Common myeloid progenitor, CD34-positive (primary cell): ENCODE measurements around the gene PHPT1.

Experiments
- CTCF ChIA-PET: fragments of 350-600 bp; sonication (Branson Sonifier 250); formaldehyde crosslinking; loops from one replicate; lab custom pipeline; 2021; ENCODE audit warnings: antibody characterized with exemption; lab: Charles Lee
- POLR2A ChIA-PET: fragments of 350-600 bp; sonication (Branson Sonifier 250); formaldehyde crosslinking; loops from one replicate; lab custom pipeline; 2021; ENCODE audit warnings: antibody characterized with exemption; lab: Charles Lee
- DNase-seq, 3 donors: peaks; one replicate each; pipeline versions ENCODE4 v3.0.0 to v3.0.0-alpha.2; 2013
- H3K27ac ChIP-seq, 2 experiments: 1 replicate in 1 of 2; 2 replicates in 1 of 2; pipeline ENCODE4 v1.7.0; 2013; ENCODE audit warnings: inconsistent platforms in 2 of 2, low read length in 2 of 2, mild to moderate bottlenecking in 2 of 2, low read depth in 1 of 2, moderate library complexity in 1 of 2; ENCODE audit not compliant: severe bottlenecking in 2 of 2, insufficient read depth in 1 of 2, poor library complexity in 1 of 2
- H3K27me3 ChIP-seq, 5 experiments: replicated peaks in 2 of 5; 1 replicate in 3 of 5; 2 replicates in 2 of 5; pipeline versions ENCODE4 v1.6.1 to v1.7.0; 2013; ENCODE audit warnings: low read length in 4 of 5, mild to moderate bottlenecking in 2 of 5, moderate library complexity in 2 of 5, inconsistent platforms in 1 of 5; ENCODE audit not compliant: insufficient read depth in 5 of 5, control insufficient read depth in 4 of 5
- H3K36me3 ChIP-seq, 4 experiments: 1 replicate in 2 of 4; 2 replicates in 2 of 4; pipeline versions ENCODE4 v1.6.1 to v1.7.0; 2013; ENCODE audit warnings: low read length in 3 of 4, control low read depth in 1 of 4, mild to moderate bottlenecking in 1 of 4; ENCODE audit not compliant: control insufficient read depth in 4 of 4, insufficient read depth in 4 of 4
- H3K4me1 ChIP-seq, 4 experiments: 1 replicate in 3 of 4; 2 replicates in 1 of 4; pipeline versions ENCODE4 v1.6.1 to v1.7.1; 2013; ENCODE audit warnings: low read length in 3 of 4, mild to moderate bottlenecking in 3 of 4, control low read depth in 1 of 4, inconsistent platforms in 1 of 4, moderate library complexity in 1 of 4; ENCODE audit not compliant: control insufficient read depth in 4 of 4, insufficient read depth in 4 of 4; ENCODE audit errors: control extremely low read depth in 1 of 4
- H3K4me3 ChIP-seq, 7 experiments: 1 replicate in 4 of 7; 2 replicates in 3 of 7; pipeline versions ENCODE4 v1.5.1 to v1.7.0; 2013; ENCODE audit warnings: mild to moderate bottlenecking in 7 of 7, low read length in 6 of 7, moderate library complexity in 6 of 7, inconsistent platforms in 2 of 7, low read depth in 2 of 7, control low read depth in 1 of 7; ENCODE audit not compliant: insufficient read depth in 4 of 7, control insufficient read depth in 1 of 7; ENCODE audit errors: extremely low read depth in 1 of 7
- H3K9me3 ChIP-seq, 5 experiments: 1 replicate in 4 of 5; 2 replicates in 1 of 5; pipeline versions ENCODE4 v1.6.1 to v1.7.1; 2013; ENCODE audit warnings: low read length in 4 of 5, mild to moderate bottlenecking in 2 of 5, inconsistent platforms in 1 of 5, low read depth in 1 of 5, moderate library complexity in 1 of 5; ENCODE audit not compliant: control insufficient read depth in 4 of 5, insufficient read depth in 2 of 5; ENCODE audit errors: control extremely low read depth in 1 of 5
- WGBS: methylation state at CpG from one replicate; pipeline ENCODE4 v1.1.5; 2013; ENCODE audit not compliant: insufficient coverage; 5-methylcytosine and 5-hydroxymethylcytosine counted together

The PHPT1 gene

DNA sequence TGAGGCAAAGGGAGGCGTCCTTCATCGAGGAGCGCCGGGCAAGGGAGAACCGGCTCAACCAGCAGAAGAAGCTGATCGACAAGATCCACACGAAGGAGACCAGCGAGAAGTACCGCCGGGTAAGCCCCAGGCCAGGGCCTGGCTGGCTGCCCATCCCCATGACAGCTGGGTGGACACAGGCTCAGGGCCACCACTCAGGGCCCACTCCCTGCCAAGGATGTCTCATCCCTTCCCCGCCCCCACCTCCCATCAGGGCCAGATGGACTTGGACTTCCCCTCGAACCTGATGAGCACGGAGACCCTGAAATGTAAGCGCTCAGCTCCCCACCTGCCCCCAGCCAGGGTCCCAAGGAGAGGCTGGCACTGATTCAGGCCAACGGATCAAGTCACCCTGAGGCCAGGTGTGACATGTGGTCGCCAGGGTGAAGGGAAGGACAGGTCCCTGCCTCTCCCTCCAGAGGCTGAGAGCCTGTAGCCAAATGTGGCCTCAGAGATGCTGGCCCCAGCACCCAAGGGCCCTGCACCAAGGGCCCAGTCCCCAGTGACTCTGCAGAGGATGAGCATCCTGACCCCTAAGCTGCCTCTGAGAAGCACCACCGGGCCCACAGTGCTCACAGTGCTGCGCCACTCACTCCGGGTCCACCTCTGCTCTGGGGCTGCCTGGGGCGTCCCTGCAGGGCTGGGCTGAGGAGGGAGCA, 44.6 kb upstream of the PHPT1 start:
- ChIA-PET CTCF (interaction anchor here (0.6 to 2.6 kb wide), 6 partner anchors 11 to 230 kb away, joined by 3 to 10 read pairs (median 4); no protein-coding TSS in a partner anchor), POLR2A (no interaction called here)
- H3K36me3 ChIP-seq, result peaks cover 0 to 17% (median 2%) of the 10 kb centered on the region in 4 experiments
- WGBS, result 97% methylated on average over 20 of the region's 20 CpGs
- H3K27ac ChIP-seq, result no peak overlapping the region
- no peak overlapping the region for H3K4me3 ChIP-seq
- no peaks in the 10 kb centered on the region for H3K9me3 ChIP-seq
- DNase-seq, result no peak
- H3K4me1 ChIP-seq, result peaks cover 5 to 50% (median 36%) of the 10 kb centered on the region in 4 experiments
- peaks cover 0 to 2% (median 0%) of the 10 kb centered on the region in 5 experiments for H3K27me3 ChIP-seq

DNA sequence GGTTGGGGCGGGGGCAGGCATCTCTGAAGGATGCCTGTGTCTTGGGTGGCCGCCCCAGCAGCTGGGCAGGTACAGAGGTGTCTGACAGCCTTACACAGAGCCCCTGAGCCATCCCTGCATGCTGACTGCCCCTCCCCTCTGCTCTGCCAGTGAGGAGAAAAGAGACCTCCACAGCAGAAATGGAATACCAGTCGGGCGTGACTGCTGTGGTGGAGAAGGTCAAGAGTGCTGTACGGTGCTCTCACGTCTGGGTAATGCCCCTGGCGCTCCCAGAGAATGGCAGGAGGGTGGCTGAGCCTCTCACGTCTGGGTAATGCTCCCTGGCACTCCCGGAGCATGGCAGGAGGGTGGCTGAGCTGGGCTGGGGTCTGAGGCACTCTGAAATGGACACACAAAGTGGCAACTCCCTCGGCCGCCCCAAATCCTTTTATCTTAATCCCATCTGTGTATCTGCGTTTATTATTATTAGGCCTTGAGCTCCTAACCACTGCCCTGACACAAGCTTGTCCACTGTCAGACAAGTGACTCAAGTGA, 43.9 kb upstream of the PHPT1 start:
- ChIA-PET POLR2A (no interaction called here), CTCF (interaction anchor here (1.4 to 2.6 kb wide), 4 partner anchors 13 to 230 kb away, joined by 5 to 10 read pairs (median 6); partner anchors contain the start of gene AJM1)
- no peak for DNase-seq
- no peaks in the 10 kb centered on the region for H3K9me3 ChIP-seq
- H3K4me3 ChIP-seq, result no peak overlapping the region
- H3K4me1 ChIP-seq, result peaks cover 5 to 50% (median 34%) of the 10 kb centered on the region in 4 experiments
- peaks cover 0 to 2% (median 0%) of the 10 kb centered on the region in 5 experiments for H3K27me3 ChIP-seq
- H3K27ac ChIP-seq, result no peak overlapping the region
- peaks cover 0 to 22% (median 3%) of the 10 kb centered on the region in 4 experiments for H3K36me3 ChIP-seq
- WGBS, result over 99% methylated on average over 12 of the region's 12 CpGs

DNA sequence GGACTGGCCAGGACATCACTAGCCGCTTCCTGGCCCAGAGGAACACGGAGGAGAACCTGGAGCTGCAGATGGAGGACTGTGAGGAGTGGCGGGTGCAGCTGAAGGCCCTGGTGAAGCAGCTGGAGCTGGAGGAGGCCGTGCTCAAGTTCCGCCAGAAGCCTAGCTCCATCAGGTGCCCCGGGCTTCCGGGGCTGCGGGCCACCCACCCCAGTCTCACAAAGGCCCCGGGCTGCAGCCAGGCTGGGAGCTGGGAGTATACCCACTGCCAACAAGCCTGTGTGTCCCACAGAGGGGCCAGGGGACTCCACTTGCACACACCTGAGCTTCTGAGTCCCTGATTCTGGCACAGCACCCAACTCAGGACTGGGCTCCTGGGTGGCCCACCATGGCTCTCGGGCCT, 43.1 kb upstream of the PHPT1 start:
- POLR2A ChIA-PET, result no interaction called here

DNA sequence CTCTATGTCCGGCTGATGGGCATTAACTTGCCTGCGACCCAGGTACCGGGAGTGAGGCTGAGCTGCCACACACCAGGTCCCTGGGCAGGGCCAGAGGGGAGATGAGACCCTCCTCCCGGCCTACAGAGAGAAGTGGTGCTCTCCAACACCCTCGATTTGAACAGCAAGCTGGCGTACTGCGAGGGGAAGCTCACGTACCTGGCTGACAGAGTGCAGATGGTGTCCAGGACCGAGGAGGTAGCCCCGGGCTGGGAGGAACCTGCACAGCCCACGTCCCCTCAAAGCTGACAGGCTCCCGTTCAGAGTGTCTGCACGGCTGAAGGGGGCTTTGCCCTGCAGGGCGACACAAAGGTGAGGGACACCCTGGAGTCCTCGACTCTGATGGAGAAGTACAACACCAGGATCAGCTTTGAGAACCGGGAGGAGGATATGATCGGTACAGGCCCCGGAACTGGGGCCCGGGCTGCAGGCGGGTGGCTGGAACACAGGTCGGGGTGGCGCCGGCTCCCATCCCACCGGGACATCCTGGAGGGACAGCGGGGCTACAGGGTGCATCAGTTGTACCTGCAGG, 42.5 kb upstream of the PHPT1 start:
- WGBS, result 91% methylated on average over 25 of the region's 25 CpGs
- Histone ChIP-seq H3K4me1 (peaks cover 5 to 36% (median 21%) of the 10 kb centered on the region in 4 experiments), H3K36me3 (peaks cover 0 to 24% (median 3%) of the 10 kb centered on the region in 4 experiments), H3K27me3 (peaks cover 0 to 2% (median 0%) of the 10 kb centered on the region in 5 experiments), H3K4me3 (peak overlapping the region in 6 of 7 experiments; percentile 84 to 93 (median 91)), H3K27ac (peak overlapping the region in 1 of 2 experiments; percentile 74), H3K9me3 (no peaks in the 10 kb centered on the region)
- no peak for DNase-seq
- ChIA-PET POLR2A (interaction anchor here (1.1 kb wide), 1 partner anchor 48 kb away, joined by 3 read pairs; no protein-coding TSS in a partner anchor), CTCF (interaction anchor here (0.8 to 2.6 kb wide), 6 partner anchors 11 to 228 kb away, joined by 3 to 10 read pairs (median 4); partner anchors contain the start of genes AJM1 and CCDC183)

More for the DNA sequence above, 43.1 kb upstream of the PHPT1 start:
- H3K27me3 ChIP-seq, result peaks cover 0 to 2% (median 0%) of the 10 kb centered on the region in 5 experiments
- H3K36me3 ChIP-seq, result peaks cover 0 to 22% (median 3%) of the 10 kb centered on the region in 4 experiments
- H3K4me3 ChIP-seq, result no peak overlapping the region
- 93% methylated on average over 7 of the region's 10 CpGs for WGBS
- no peak for DNase-seq
- CTCF ChIA-PET, result interaction anchor here (1.4 to 2.6 kb wide), 4 partner anchors 14 to 229 kb away, joined by 5 to 10 read pairs (median 6); partner anchors contain the start of gene AJM1
- no peaks in the 10 kb centered on the region for H3K9me3 ChIP-seq
- H3K4me1 ChIP-seq, result peaks cover 5 to 42% (median 26%) of the 10 kb centered on the region in 4 experiments
- H3K27ac ChIP-seq, result no peak overlapping the region

DNA sequence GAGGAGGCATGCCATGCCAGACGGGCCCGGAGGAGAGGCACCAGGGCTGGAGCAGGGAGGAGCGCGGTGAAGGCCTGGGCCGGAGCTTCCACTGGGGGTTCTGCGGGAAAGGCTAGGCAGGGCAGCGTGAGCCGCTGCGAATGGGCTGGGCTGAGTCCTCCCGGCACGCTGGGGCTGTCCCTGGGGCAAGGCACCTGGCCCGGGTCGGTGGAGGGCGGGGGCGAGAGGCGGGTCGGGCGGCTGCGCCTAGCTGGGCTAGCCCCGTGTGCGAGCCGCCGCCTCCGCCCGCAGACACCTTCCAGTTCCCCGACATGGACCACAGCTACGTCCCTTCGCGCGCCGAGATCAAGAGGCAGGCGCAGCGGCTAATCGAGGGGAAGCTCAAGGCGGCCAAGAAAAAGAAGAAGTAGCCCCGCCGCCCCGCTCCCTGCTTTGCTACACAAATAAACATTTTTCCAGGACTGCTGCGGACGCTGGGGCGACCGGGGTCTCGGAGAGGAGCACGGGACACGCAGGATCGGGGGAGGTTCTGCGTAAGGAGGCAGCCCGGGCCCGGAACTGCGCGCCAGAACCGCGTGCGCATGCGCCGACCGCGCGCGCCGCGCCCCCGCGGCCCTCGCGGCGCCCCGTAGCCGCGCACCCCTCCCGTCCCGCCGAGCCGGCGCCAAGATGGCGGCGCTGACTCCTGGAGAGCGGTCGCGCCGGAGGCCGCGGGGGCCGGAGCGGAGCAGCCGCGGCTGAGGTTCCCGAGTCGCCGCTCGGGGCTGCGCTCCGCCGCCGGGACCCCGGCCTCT, 41.7 kb upstream of the PHPT1 start, which contains the start of gene RABL6:
TSS of gene RABL6 (plus strand) at position 668 of the 794 bp plus-strand sequence. CDS start 249 bp downstream, outside the sequence.
- H3K27ac ChIP-seq, result peak within 1 kb of the TSS in 1 of 2 experiments; percentile 74
- peaks cover 0 to 29% (median 4%) of the 10 kb centered on the region in 4 experiments for H3K36me3 ChIP-seq
- peaks cover 5 to 36% (median 22%) of the 10 kb centered on the region in 4 experiments for H3K4me1 ChIP-seq
- DNase-seq, result peak; percentile 72 to 87 (median 85)
- peak within 1 kb of the TSS; percentile 83 to 93 (median 91) for H3K4me3 ChIP-seq
- POLR2A ChIA-PET, result interaction anchor here (1.1 kb wide), 1 partner anchor 47 kb away, joined by 3 read pairs; no protein-coding TSS in a partner anchor
- H3K27me3 ChIP-seq, result peaks cover 0 to 1% (median 0%) of the 10 kb centered on the region in 5 experiments
- WGBS, result under 1% methylated on average over 74 of the region's 96 CpGs
- H3K9me3 ChIP-seq, result no peaks in the 10 kb centered on the region
- CTCF ChIA-PET, result interaction anchor here (0.8 to 3.3 kb wide), 8 partner anchors 12 to 228 kb away, joined by 3 to 10 read pairs (median 5); partner anchors contain the start of genes AJM1 and CCDC183
